OCI-LY7 (cell line): ENCODE results near the gene MEAK7. TPM values are rescaled to one million over a fixed set of nuclear protein-coding genes. Genes with fewer than 3 reads are reported as not detected.

Experiments
- BruUV-seq: library from RNA; stranded (reverse); fragments of 400-500 nt; replicated peaks from 2 replicates; lab custom pipeline; 2021; lab: Mats Ljungman, UMichigan
- CTCF ChIA-PET: fragments of 300-600 bp; sonication (Branson Sonifier 250); formaldehyde crosslinking; loops from one replicate; lab custom pipeline; 2022; ENCODE audit warnings: antibody characterized with exemption; ENCODE audit not compliant: unreplicated experiment; lab: Charles Lee
- POLR2A ChIA-PET: fragments of 300-600 bp; sonication (Branson Sonifier 250); formaldehyde crosslinking; loops from one replicate; lab custom pipeline; 2022; ENCODE audit warnings: antibody characterized with exemption; lab: Charles Lee
- DNase-seq: peaks from one replicate; pipeline ENCODE4 v3.0.0-alpha.2; 2015; ENCODE audit warnings: low spot score
- H2AFZ ChIP-seq: fragments of 200-600 bp; sonication (generic), shearing (Covaris generic); 2 replicates; pipeline ENCODE4 v1.6.1; 2014; ENCODE audit warnings: mild to moderate bottlenecking, antibody characterized with exemption, low read length, moderate library complexity
- H3K27ac ChIP-seq: fragments of 200-600 bp; sonication (generic); 2 replicates; pipeline ENCODE4 v1.5.1; 2014; ENCODE audit warnings: mixed run types, low read depth, mild to moderate bottlenecking, moderate library complexity, low read length, inconsistent platforms; ENCODE audit not compliant: poor library complexity, severe bottlenecking
- H3K36me3 ChIP-seq: fragments of 200-600 bp; sonication (generic); 2 replicates; pipeline ENCODE4 v1.6.1; 2014; ENCODE audit warnings: mild to moderate bottlenecking, antibody characterized with exemption, low read length, moderate library complexity, mixed read lengths; ENCODE audit not compliant: insufficient read depth
- H3K4me1 ChIP-seq: fragments of 200-600 bp; sonication (generic); 2 replicates; pipeline ENCODE4 v1.5.1; 2014; ENCODE audit warnings: mild to moderate bottlenecking, low read length; ENCODE audit not compliant: insufficient read depth, poor library complexity, severe bottlenecking
- H3K4me2 ChIP-seq: fragments of 200-600 bp; sonication (generic); 2 replicates; pipeline ENCODE4 v1.6.1; 2014; ENCODE audit warnings: mild to moderate bottlenecking, low read length
- H3K4me3 ChIP-seq: fragments of 200-600 bp; sonication (generic); 2 replicates; pipeline ENCODE4 v1.5.1; 2014; ENCODE audit warnings: mild to moderate bottlenecking, low read depth, low read length; ENCODE audit not compliant: poor library complexity, severe bottlenecking
- H3K79me2 ChIP-seq: fragments of 200-600 bp; sonication (generic); 2 replicates; pipeline ENCODE4 v1.6.1; 2016; ENCODE audit warnings: low read depth, mild to moderate bottlenecking, low read length, moderate library complexity, mixed read lengths; ENCODE audit not compliant: insufficient read depth
- H3K9me2 ChIP-seq: fragments of 200-600 bp; sonication (generic); 2 replicates; pipeline ENCODE4 v1.6.1; 2016; ENCODE audit warnings: mild to moderate bottlenecking, low read length, mixed read lengths; ENCODE audit not compliant: insufficient read depth
- H3K9me3 ChIP-seq: fragments of 200-600 bp; sonication (generic); 2 replicates; pipeline ENCODE4 v1.6.1; 2014; ENCODE audit warnings: mild to moderate bottlenecking, mixed run types, low read length, mixed read lengths
- H4K20me1 ChIP-seq: fragments of 200-600 bp; sonication (generic); 2 replicates; pipeline ENCODE4 v1.6.1; 2014; ENCODE audit warnings: mild to moderate bottlenecking, antibody characterized with exemption, low read length, moderate library complexity, mixed read lengths; ENCODE audit not compliant: insufficient read depth
- CTCF ChIP-seq: fragments of 200-600 bp; sonication (generic); conservative IDR thresholded peaks from 2 replicates; pipeline ENCODE4 v1.5.1; 2014; ENCODE audit warnings: mild to moderate bottlenecking, antibody characterized with exemption, low read length, moderate library complexity, mixed read lengths
- EZH2phosphoT487 ChIP-seq: fragments of 200-600 bp; sonication (generic); IDR thresholded peaks from 2 replicates; pipeline ENCODE4 v1.6.1; 2018; ENCODE audit warnings: low read depth, borderline replicate concordance, mild to moderate bottlenecking, mixed run types, antibody characterized with exemption, low read length, moderate library complexity, mixed read lengths
- intact Hi-C: fragments of 100-400 bp; cut with micrococcal nuclease; formaldehyde crosslinking; loops from one replicate; pipeline ENCODE4 v1.10.0; 2022; ENCODE audit not compliant: unreplicated experiment
- total RNA-seq, 2 experiments: library from RNA; depleted of rRNA in 1 of 2; stranded (reverse); fragments of >200 nt in 1 of 2; shearing (Covaris generic) in 1 of 2; gene quantifications; 2 replicates each; pipeline ENCODE4 v1.2.3, GENCODE V29; 2014 to 2022

The MEAK7 gene
- total RNA-seq, 2 experiments from 2014 or later: 12.0 to 20.5 TPM

DNA sequence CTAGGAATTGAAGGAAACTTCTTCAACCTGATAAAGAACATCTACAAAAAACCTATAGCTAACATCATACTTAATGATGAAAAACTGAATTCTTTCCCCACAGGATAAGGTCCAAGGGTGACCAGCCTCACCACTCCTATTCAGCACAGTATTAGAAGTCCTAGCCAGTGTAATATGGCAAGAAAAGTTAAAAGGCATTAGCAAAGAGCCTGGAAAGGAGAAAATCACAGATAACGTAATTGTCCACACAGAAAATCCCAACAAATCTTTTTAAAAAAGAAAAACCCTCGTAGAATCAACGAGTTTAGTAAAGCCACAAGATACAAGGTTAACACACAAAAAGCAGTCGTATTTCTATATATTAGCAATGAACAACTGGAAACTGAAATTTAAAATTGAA is 37.8 kb downstream of the MEAK7 start:
- no TSS peak for BruUV-seq
- intact Hi-C loops: no loop called here
- DNase-seq: no peak
- CTCF ChIA-PET: no interaction called here
- TF ChIP-seq CTCF (no peak), EZH2phosphoT487 (no peak)
- POLR2A ChIA-PET: no interaction called here
- 0 out of 2 replicates have a peak, but pooled peaks cover 8% of the 10 kb centered on the region for H3K9me3 ChIP-seq
- H2AFZ ChIP-seq: no peak overlapping the region
- no peaks in the 10 kb centered on the region for H3K4me1 ChIP-seq
- no peak overlapping the region for H3K27ac ChIP-seq
- H4K20me1 ChIP-seq: no peaks in the 10 kb centered on the region
- no peaks in the 10 kb centered on the region for H3K36me3 ChIP-seq
- no peaks in the 10 kb centered on the region for H3K9me2 ChIP-seq
- no peak overlapping the region for H3K4me2 ChIP-seq
- H3K79me2 ChIP-seq: no peaks in the 10 kb centered on the region
- no peak overlapping the region for H3K4me3 ChIP-seq

GRCh38 chr16:84465154-84465553 is 39.3 kb downstream of the MEAK7 start:
- Histone ChIP-seq H3K4me1 (no peaks in the 10 kb centered on the region), H4K20me1 (no peaks in the 10 kb centered on the region), H3K4me2 (no peak overlapping the region), H3K27ac (no peak overlapping the region), H3K79me2 (no peaks in the 10 kb centered on the region), H3K9me2 (no peaks in the 10 kb centered on the region), H3K9me3 (0 out of 2 replicates have a peak, but pooled peaks cover 8% of the 10 kb centered on the region), H2AFZ (no peak overlapping the region), H3K4me3 (no peak overlapping the region), H3K36me3 (no peaks in the 10 kb centered on the region)
- BruUV-seq: no TSS peak
- intact Hi-C loops: no loop called here
- TF ChIP-seq CTCF (no peak), EZH2phosphoT487 (no peak)
- POLR2A ChIA-PET: no interaction called here
- DNase-seq: no peak
- CTCF ChIA-PET: no interaction called here

DNA sequence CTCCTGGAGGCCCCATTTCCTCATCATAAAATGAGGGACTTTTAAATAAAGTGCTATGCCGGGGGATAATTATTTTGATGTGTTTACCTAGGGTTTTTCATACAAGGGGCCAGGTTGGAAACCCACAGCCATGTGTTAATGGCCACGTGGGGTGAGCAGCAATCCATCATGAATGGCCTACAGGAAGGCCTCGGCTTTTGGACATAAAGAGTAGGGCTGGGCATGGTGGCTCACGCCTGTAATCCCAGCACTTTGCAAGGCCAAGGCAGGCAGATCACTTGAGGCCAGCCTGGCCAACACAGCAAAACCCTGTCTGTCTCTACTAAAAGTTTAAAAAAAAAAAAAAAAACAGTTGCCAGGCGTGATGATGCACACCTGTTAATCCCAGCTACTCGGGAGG is 40.3 kb downstream of the MEAK7 start:
- Histone ChIP-seq H3K4me1 (no peaks in the 10 kb centered on the region), H3K9me2 (no peaks in the 10 kb centered on the region), H2AFZ (no peak overlapping the region), H4K20me1 (no peaks in the 10 kb centered on the region), H3K4me2 (no peak overlapping the region), H3K27ac (no peak overlapping the region), H3K79me2 (no peaks in the 10 kb centered on the region), H3K36me3 (no peaks in the 10 kb centered on the region), H3K4me3 (no peak overlapping the region), H3K9me3 (0 out of 2 replicates have a peak, but pooled peaks cover 8% of the 10 kb centered on the region)
- intact Hi-C loops: no loop called here
- POLR2A ChIA-PET: interaction anchor here (0.6 kb wide), 1 partner anchor 10 kb away, joined by 4 read pairs; no protein-coding TSS in a partner anchor
- BruUV-seq: no TSS peak
- no peak for TF ChIP-seq CTCF
- TF ChIP-seq EZH2phosphoT487: no peak
- CTCF ChIA-PET: no interaction called here
- no peak for DNase-seq
